Endothelial cell of umbilical vein (primary cell): ENCODE results near the gene ZNF609. TPM values are rescaled to one million over a fixed set of nuclear protein-coding genes. Genes with fewer than 3 reads are reported as not detected.

Experiments used
- BruUV-seq: library from RNA; stranded (reverse); fragments of 400-500 nt; replicated peaks from 2 replicates; lab custom pipeline; 2021; lab: Mats Ljungman, UMichigan
- CTCF ChIA-PET: fragments of 300-600, 350-600 bp; sonication (Branson Sonifier 250); formaldehyde crosslinking; loops from one replicate; lab custom pipeline; 2021; ENCODE audit warnings: antibody characterized with exemption, inconsistent platforms; lab: Charles Lee
- POLR2A ChIA-PET: fragments of 300-600, 350-600 bp; sonication (Branson Sonifier 250); formaldehyde crosslinking; loops from one replicate; lab custom pipeline; 2021; ENCODE audit warnings: antibody characterized with exemption, inconsistent platforms; lab: Charles Lee
- DNase-seq: peaks from one replicate; pipeline ENCODE4 v3.0.0-alpha.2; 2011; ENCODE audit warnings: low read depth, low spot score
- FAIRE-seq: peaks from 2 replicates; lab custom pipeline; 2011; peaks lifted over from hg19 to GRCh38; lab: Jason Lieb, UNC
- H2AFZ ChIP-seq: 2 replicates; pipeline ENCODE4 v1.6.0; 2012; ENCODE audit warnings: low read depth, low read length, control low read depth, inconsistent platforms
- H3K27ac ChIP-seq: 2 replicates; pipeline ENCODE4 v1.5.1; 2011; ENCODE audit warnings: low read depth, mild to moderate bottlenecking, control low read depth, low read length, moderate library complexity; ENCODE audit not compliant: insufficient read depth
- H3K27me3 ChIP-seq, 2 experiments: 2 replicates each; pipeline versions ENCODE4 v1.6.0 to v1.6.1; 2011; ENCODE audit warnings: low read length in 2 of 2, mixed read lengths in 1 of 2; ENCODE audit not compliant: control insufficient read depth in 2 of 2, insufficient read depth in 2 of 2
- H3K36me3 ChIP-seq, 2 experiments: 2 replicates in 1 of 2; 3 replicates in 1 of 2; pipeline ENCODE4 v1.5.1; 2011; ENCODE audit warnings: low read length in 2 of 2, mild to moderate bottlenecking in 1 of 2, moderate library complexity in 1 of 2; ENCODE audit not compliant: control insufficient read depth in 2 of 2, insufficient read depth in 2 of 2; ENCODE audit errors: extremely low read depth in 1 of 2
- H3K4me1 ChIP-seq: 3 replicates; pipeline ENCODE4 v1.5.1; 2011; ENCODE audit warnings: mild to moderate bottlenecking, low read length; ENCODE audit not compliant: control insufficient read depth, insufficient read depth; ENCODE audit errors: extremely low read depth
- H3K4me2 ChIP-seq: 2 replicates; pipeline ENCODE4 v1.6.1; 2011; ENCODE audit warnings: low read length, control low read depth, mixed read lengths; ENCODE audit not compliant: insufficient read depth
- H3K4me3 ChIP-seq, 3 experiments: fragments of 200-600 bp in 1 of 3; sonication (generic), shearing (Covaris generic) in 1 of 3; replicated peaks in 1 of 3; 2 replicates each; pipeline ENCODE4 v1.5.1; 2011 to 2016; ENCODE audit warnings: control low read depth in 3 of 3, low read length in 3 of 3, mild to moderate bottlenecking in 2 of 3, inconsistent platforms in 1 of 3, low read depth in 1 of 3, moderate library complexity in 1 of 3; ENCODE audit not compliant: insufficient read depth in 1 of 3
- H3K79me2 ChIP-seq: 2 replicates; pipeline ENCODE4 v1.6.0; 2012; ENCODE audit warnings: low read length, inconsistent platforms; ENCODE audit not compliant: control insufficient read depth, insufficient read depth
- H3K9ac ChIP-seq: replicated peaks from 2 replicates; pipeline ENCODE3; 2011; ENCODE audit warnings: low read length, control low read depth; ENCODE audit not compliant: insufficient read depth; ENCODE audit errors: extremely low read depth
- H3K9me1 ChIP-seq: replicated peaks from 3 replicates; pipeline ENCODE4 v1.6.0; 2011; ENCODE audit warnings: mild to moderate bottlenecking, low read length; ENCODE audit not compliant: control insufficient read depth, insufficient read depth; ENCODE audit errors: extremely low read depth
- H3K9me3 ChIP-seq: replicated peaks from 2 replicates; pipeline ENCODE4 v1.5.1; 2012; ENCODE audit warnings: low read length, inconsistent platforms; ENCODE audit not compliant: control insufficient read depth, insufficient read depth
- H4K20me1 ChIP-seq: replicated peaks from 2 replicates; pipeline ENCODE3; 2011; ENCODE audit warnings: mild to moderate bottlenecking, low read length; ENCODE audit not compliant: control insufficient read depth, insufficient read depth; ENCODE audit errors: extremely low read depth
- FOS ChIP-seq: IDR thresholded peaks from 2 replicates; pipeline ENCODE4 v1.6.1; 2011; ENCODE audit warnings: mild to moderate bottlenecking, low read length, moderate library complexity, borderline replicate concordance; ENCODE audit not compliant: insufficient read depth
- JUN ChIP-seq: IDR thresholded peaks from 2 replicates; pipeline ENCODE4 v1.6.1; 2011; ENCODE audit warnings: borderline replicate concordance, low read depth; ENCODE audit not compliant: insufficient read length, insufficient read depth
- MYC ChIP-seq: IDR thresholded peaks from one replicate; pipeline ENCODE4 v1.6.1; 2011; ENCODE audit warnings: mild to moderate bottlenecking, low read depth, low read length
- POLR2A ChIP-seq: IDR thresholded peaks from 2 replicates; pipeline ENCODE4 v1.6.1; 2012; ENCODE audit warnings: low read depth, mild to moderate bottlenecking, control low read depth, low read length
- POLR2AphosphoS5 ChIP-seq: IDR thresholded peaks from 2 replicates; pipeline ENCODE4 v1.6.1; 2012; ENCODE audit warnings: low read depth, mild to moderate bottlenecking, control low read depth, low read length, moderate library complexity; ENCODE audit not compliant: insufficient read depth
- dilution Hi-C: fragments of 300-500 bp; cut with MboI; formaldehyde crosslinking; loops from one replicate; pipeline ENCODE4 v1.15.0; 2019; ENCODE audit warnings: low sequenced_read_pairs; ENCODE audit not compliant: extremely low pct_ligation_motif_present
- intact Hi-C: fragments of 100-400 bp; cut with micrococcal nuclease; formaldehyde crosslinking; loops from one replicate; pipeline ENCODE4 v1.10.0; 2022
- polyA plus RNA-seq, 4 experiments: library from polyadenylated mRNA; depleted of rRNA in 3 of 4; stranded (reverse) in 3 of 4; unstranded in 1 of 4; fragments of >200 nt; gene quantifications; 2 replicates each; pipeline versions ENCODE4 v1.2.1 to v1.2.3, GENCODE V29; 2011 to 2012; ENCODE audit warnings: missing spikeins in 1 of 4
- total RNA-seq: library from RNA; stranded (reverse); gene quantifications from 2 replicates; pipeline ENCODE4 v1.2.3, GENCODE V29; 2021
- TF ChIP-seq, protein P1 (sequence below), 2 donors: IDR thresholded peaks; 1 replicate in 1 of 2; 2 replicates in 1 of 2; pipeline ENCODE4 v1.5.1; 2011; ENCODE audit warnings: low read length in 2 of 2, mild to moderate bottlenecking in 2 of 2, moderate library complexity in 2 of 2, control low read depth in 1 of 2, inconsistent platforms in 1 of 2, low read depth in 1 of 2; ENCODE audit not compliant: insufficient read depth in 1 of 2; ENCODE audit errors: extremely low read depth in 1 of 2
- TF ChIP-seq, protein P2 (sequence below): IDR thresholded peaks from 2 replicates; pipeline ENCODE4 v1.6.1; 2011; ENCODE audit not compliant: insufficient read depth, insufficient read length

ZNF609 gene
- total and polyA plus RNA-seq, 2 donors (not counting 3 experiments of a cell fraction or from before 2014, with no cell fraction given), result 18.2 to 49.6 TPM

DNA sequence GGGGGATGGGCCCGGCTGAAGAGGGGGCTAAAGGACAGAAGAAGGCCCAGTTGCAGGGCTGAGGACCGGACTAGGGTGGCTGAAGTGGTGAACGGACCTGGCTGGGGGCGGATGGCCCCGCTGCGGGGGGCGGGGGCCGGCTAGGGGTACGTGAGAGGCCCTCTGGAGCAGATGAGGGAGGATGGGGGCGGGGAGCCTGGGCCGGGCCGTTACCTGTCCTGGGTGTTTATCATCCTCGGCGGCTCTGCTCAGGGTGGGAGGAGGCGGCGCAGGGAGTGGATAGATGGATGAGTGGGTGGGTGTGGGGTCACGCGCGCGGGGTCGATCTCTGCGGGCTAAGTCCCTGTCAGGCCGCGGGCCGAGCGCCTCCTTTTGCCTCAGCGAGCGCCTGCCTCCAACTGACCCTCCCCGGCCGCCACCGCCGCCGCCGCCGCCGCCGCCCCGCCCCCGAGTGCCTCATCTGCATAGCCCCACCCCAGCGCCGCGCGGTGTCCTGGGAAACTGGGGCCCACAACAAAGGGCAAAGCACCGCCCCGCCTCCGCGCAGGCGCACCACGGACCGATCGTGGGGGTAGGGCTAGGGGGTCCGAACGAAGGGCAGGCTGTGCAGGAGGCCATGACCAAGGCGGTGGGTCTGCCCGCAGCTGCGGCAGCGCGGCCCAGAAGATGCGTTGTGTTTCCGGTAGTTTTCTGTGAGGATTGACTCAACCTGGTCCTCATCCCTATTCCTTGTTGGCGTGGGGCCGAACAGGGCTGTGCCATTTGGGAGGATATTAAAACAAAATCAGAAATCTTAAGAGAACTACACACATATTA lies 242.6 kb downstream of the ZNF609 start:
- Histone ChIP-seq H3K4me3 (peak overlapping the region; percentile 84 to 90 (median 88)), H4K20me1 (no peaks in the 10 kb centered on the region), H3K4me1 (peaks cover 42% of the 10 kb centered on the region), H3K4me2 (peak overlapping the region; percentile 77), H3K27me3 (no peaks in the 10 kb centered on the region), H3K79me2 (peaks cover 49% of the 10 kb centered on the region), H3K9me1 (no peaks in the 10 kb centered on the region), H3K9me3 (no peaks in the 10 kb centered on the region), H3K9ac (peak overlapping the region; percentile 81), H3K36me3 (no peaks in the 10 kb centered on the region), H3K27ac (peak overlapping the region; percentile 48), H2AFZ (peak overlapping the region; percentile 93)
- TF ChIP-seq POLR2A (peak; percentile 97), MYC (no peak), POLR2AphosphoS5 (peak; percentile 95), FOS (no peak), JUN (no peak)
- TF ChIP-seq, protein P1, sequence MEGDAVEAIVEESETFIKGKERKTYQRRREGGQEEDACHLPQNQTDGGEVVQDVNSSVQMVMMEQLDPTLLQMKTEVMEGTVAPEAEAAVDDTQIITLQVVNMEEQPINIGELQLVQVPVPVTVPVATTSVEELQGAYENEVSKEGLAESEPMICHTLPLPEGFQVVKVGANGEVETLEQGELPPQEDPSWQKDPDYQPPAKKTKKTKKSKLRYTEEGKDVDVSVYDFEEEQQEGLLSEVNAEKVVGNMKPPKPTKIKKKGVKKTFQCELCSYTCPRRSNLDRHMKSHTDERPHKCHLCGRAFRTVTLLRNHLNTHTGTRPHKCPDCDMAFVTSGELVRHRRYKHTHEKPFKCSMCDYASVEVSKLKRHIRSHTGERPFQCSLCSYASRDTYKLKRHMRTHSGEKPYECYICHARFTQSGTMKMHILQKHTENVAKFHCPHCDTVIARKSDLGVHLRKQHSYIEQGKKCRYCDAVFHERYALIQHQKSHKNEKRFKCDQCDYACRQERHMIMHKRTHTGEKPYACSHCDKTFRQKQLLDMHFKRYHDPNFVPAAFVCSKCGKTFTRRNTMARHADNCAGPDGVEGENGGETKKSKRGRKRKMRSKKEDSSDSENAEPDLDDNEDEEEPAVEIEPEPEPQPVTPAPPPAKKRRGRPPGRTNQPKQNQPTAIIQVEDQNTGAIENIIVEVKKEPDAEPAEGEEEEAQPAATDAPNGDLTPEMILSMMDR (IDR thresholded peaks at IDR 0.05; ENCODE audit: extremely low read depth in 1 of 2, insufficient read depth in 1 of 2, low read depth in 1 of 2, low read length in 2 of 2), result no peak
- TF ChIP-seq, protein P2, sequence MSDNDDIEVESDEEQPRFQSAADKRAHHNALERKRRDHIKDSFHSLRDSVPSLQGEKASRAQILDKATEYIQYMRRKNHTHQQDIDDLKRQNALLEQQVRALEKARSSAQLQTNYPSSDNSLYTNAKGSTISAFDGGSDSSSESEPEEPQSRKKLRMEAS, result no peak
- FAIRE-seq (peak; percentile 77), DNase-seq (peak; percentile 94)
- dilution Hi-C loops, result no loop called here
- ChIA-PET POLR2A (no interaction called here), CTCF (no interaction called here)
- BruUV-seq, result no TSS peak
- intact Hi-C loops, result loop anchor here (2.0 kb wide), 1 partner anchor 14 kb away; no protein-coding TSS in a partner anchor
